ENCODE data around the gene CARM1. TPM values are rescaled to one million over a fixed set of nuclear protein-coding genes. Genes with fewer than 3 reads are reported as not detected.
"Not testable (repeated sequence)": the region's sequence is repeated elsewhere in the genome, so short reads cannot be mapped to it uniquely, and the experiment has no call there.

The CARM1 gene
- total RNA-seq, 1 donor from 2014 or later: 33.5 TPM

DNA sequence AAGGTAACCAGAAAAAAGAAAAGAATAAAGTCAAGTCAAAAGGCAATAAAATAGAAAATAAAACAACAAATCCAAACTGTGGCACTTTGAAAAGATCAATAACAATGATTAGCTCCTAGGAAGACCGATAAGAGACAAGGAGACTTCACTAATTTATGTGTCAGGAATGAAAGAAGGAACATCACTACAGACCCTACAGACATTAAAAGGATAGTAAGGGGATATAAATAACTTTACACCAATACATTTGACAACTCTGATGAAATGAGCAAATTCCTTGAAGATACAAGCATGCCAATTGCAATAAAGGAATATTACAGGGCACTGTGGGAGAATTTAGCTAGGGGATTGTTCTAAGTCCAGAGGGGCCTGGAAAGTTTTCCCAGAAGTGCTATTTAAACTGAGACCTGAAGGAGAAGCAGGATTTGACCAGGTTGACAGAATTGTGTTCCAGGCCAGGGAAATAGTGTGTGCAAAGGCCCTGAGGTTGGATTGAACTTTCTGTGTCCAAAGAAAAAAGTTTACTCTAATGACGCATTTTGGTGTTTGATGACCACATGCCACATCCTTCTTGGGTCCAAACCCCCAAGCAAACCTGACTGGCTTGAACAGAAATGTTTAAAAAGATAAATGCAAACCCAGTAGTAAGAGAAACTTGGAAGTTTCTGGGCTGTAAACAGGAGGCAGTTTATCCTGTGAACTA, 24.7 kb upstream of the CARM1 start:
- DNase-seq (ENCODE audit: low spot score): no peak

DNA sequence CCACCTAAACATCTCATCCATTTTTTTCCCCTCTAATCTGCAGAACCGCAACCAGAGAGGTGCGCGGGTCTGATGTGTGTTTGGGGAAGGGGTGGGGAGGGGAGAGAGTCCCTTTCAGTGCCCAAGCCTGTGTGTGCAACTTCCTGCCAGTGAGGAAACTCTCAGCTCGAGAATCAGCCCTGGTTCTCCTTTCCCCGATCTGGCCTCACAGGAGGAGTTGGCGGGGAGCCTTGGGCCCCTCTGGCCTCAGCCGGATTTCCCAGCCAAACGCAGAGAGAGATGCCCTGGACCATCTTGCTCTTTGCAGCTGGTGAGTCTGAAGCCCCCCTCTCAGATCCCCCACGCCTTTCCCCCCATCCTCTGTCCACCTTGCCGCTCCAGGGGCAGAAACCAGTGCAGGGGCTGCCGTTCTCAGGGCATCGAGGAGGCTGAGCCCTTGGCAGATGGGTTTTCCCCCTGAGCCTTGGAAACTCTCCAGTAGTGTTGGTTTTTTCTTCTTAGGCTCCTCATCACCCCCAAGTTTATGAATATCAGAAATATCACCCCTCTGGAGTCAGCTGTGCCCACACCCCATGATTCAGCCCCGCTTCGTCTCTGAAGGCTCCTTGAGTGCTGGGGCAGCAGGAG, 23.0 kb upstream of the CARM1 start, which contains the start of gene C19orf38:
Gene C19orf38, plus strand, starts transcription at position 186 of the 627 bp plus-strand sequence. Its CDS starts 94 bp downstream, at position 280.
- no peak for DNase-seq (ENCODE audit: low spot score)

DNA sequence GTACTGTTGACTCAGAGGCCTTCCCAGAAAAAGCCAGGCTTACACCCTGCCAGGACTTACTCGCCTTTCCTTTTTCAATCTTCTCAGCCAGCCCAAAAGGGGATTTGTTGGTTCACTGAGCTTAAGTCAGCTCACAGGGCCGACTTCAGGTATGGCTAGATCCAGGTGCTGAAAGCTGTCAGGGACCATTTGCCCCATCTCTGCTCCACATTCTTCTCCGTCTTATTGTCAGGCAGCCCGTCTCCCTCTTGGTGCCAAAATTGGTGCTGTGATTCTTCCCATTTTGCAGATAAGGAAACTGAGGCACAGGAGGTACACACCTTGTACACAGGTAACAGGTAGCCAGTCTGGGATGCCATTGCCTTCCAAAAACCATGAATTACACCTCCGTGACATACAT, 20.7 kb upstream of the CARM1 start:
- DNase-seq (ENCODE audit: low spot score): no peak

GRCh38 chr19:10852098-10852800, 19.1 kb upstream of the CARM1 start:
- no peak for DNase-seq (ENCODE audit: low spot score)

DNA sequence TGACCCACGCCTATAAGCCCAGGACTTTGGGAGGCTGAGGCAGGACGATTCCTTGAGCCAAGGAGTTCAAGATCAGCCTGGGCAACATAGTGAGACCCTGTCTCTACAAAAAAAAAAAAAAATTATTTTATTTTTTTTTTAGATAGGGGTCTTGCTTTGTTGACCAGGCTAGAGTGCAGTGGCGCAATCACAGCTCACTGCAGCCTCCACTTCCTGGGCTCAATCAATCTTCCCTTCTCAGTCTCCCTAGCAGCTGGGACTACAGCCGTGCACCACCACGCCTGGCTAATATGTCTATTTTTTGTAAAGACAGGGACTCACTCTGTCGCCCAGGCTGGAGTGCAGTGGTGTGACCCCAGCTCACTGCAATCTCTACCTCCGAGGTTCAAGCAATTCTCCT, 18.4 kb upstream of the CARM1 start:
- DNase-seq (ENCODE audit: low spot score): no peak

- no peak for DNase-seq (ENCODE audit: low spot score)
Measured at GRCh38 chr19:10854350-10855089, 16.8 kb upstream of the CARM1 start.

DNA sequence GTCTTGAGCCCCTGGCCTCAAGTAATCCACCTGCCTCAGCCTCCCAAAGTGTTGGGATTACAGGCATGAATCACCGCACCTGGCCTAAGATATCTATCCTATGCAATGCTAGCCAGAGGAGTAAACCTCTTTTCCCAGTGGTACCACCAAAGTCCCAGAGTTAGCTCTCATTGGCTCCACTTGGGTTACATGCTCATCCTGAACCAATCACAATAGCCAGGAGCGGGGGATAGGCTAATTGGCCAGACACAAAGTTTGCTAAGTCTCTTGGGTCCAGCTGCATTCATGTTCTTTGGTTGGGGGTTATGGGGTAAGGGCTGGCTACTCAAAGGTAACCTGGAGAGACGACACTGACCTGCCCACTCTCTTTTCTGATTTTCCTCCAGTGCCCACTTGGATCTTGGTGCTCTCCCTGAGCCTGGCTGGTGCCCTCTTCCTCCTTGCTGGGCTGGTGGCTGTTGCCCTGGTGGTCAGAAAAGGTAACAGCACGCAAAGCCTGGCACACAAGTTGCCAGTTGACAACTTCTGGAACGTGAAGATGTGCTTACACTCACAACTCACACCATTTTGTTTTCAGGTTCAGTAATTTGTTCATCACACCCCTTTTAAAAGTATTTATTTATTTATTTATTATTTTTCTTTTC, 15.4 kb upstream of the CARM1 start:
- DNase-seq (ENCODE audit: low spot score): no peak

- DNase-seq (ENCODE audit: low spot score): not testable (repeated sequence)
Measured at GRCh38 chr19:10856899-10857298, 14.5 kb upstream of the CARM1 start.

- DNase-seq (ENCODE audit: low spot score): no peak
Measured at GRCh38 chr19:10858204-10858828, 13.0 kb upstream of the CARM1 start.

DNA sequence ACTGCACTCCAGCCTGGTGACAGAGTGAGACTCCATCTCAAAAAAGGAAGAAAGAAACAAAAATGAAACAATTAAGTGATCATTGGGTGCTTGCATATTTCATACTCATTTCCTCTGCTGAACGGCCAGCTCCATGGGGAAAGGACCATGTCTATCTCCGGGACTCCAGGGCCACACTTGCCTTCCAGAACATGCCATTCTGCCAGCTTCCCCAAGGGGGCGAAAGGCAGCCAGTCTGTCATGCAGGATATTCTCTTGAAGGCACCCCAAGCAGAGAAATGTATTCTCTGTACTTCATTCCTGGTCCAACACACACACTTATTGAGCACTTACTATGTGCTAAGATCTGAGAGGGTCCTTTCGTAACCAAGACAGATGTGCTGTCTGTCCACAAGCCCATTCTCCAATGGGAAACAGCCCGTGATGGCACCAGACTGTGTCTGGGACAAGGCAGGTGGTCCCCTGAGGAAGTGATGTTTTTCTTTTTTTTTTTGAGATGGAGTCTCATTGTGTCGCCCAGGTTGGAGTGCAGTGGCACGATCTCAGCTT, 10.2 kb upstream of the CARM1 start:
- no peak for DNase-seq (ENCODE audit: low spot score)

DNA sequence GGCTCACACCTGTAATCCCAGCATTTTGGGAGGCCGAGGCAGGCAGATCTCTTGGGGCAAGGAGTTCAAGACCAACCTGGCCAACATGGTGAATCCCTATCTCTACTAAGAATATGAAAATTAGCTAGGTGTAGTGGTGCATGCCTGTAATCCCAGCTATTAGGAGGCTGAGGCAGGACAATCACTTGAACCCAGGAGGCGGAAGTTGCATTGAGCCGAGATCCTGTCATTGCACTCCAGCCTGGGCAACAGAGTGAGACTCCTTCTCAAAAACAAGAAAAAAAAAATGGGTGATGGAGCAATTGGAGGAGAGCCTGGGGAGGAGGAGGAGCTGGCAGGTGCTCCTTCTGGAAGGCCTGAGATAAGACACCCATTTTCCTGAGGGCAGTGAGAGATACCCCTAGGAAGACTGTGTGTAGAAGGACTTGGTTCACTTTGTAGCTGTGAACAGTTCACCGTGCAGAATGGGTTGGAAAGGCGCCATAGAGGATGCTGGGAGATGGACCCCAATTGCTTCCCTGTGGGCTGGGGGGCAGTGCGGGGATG, 8.7 kb upstream of the CARM1 start:
- no peak for DNase-seq (ENCODE audit: low spot score)

GRCh38 chr19:10863107-10863717, 8.1 kb upstream of the CARM1 start:
- DNase-seq (ENCODE audit: low spot score): no peak

DNA sequence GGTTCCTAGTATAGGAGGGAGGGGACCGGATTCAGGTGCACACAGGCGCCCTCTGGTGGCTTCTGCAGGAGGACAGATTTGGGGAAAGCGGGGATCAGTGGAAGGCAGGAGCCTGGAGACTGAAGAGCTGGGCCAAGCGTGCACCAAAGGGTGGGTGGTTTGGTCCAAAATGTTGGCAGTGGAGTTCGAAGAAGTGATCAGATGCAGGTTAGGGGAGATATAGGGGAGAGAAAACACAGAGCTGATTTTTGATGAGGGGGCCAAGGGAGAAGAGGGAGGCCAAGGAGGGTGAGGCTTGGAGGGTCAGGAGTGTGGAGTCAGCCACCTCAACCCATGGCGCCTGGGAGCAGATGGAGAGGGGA, 6.8 kb upstream of the CARM1 start:
- DNase-seq (ENCODE audit: low spot score): peak; percentile 85

DNA sequence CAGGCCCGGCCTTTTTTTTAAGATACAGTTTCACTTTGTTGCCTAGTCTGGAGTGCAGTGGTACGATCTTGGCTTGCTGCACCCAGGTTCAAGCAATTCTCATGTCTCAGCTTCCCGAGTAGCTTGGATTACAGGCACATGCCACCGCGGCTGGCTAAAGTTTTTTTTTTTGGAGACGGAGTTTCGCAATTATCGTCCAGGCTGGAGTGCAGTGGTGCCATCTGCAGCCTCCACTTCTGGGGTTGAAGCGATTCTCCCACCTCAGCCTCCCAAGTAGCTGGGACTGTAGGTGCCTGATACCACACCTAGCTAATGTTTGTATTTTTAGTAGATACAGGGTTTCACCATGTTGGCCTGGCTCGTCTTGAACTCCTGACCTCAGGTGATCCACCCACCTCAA, 4.9 kb upstream of the CARM1 start:
- DNase-seq (ENCODE audit: low spot score): no peak

GRCh38 chr19:10868872-10869547, 2.3 kb upstream of the CARM1 start:
- no peak for DNase-seq (ENCODE audit: low spot score)

GRCh38 chr19:10869872-10870311, 1.5 kb upstream of the CARM1 start:
- DNase-seq (ENCODE audit: low spot score): not testable (repeated sequence)

DNA sequence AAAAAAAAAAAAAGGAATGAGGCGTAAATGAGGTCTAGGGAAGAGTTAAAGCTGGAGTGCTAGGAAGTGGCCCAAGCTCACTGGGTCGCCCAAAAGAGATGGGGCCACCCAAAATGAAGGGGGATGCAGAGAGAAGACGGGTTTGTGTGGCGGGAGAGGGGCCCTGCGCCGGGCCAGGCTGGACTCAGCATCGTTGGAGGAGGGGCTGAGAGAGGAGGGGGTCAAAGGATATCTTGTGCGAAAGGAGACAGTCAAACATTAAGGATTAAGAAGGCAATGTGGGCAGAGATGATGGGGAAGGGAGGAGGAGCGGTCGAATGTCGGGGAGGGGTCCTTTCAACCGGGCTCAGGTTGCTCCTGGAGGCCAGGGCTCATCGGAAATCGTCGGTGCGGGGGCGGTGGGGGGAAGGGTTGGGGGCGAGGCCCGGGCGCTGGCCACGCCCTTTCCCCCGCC, 825 bp upstream of the CARM1 start:
- DNase-seq (ENCODE audit: low spot score): no peak

DNA sequence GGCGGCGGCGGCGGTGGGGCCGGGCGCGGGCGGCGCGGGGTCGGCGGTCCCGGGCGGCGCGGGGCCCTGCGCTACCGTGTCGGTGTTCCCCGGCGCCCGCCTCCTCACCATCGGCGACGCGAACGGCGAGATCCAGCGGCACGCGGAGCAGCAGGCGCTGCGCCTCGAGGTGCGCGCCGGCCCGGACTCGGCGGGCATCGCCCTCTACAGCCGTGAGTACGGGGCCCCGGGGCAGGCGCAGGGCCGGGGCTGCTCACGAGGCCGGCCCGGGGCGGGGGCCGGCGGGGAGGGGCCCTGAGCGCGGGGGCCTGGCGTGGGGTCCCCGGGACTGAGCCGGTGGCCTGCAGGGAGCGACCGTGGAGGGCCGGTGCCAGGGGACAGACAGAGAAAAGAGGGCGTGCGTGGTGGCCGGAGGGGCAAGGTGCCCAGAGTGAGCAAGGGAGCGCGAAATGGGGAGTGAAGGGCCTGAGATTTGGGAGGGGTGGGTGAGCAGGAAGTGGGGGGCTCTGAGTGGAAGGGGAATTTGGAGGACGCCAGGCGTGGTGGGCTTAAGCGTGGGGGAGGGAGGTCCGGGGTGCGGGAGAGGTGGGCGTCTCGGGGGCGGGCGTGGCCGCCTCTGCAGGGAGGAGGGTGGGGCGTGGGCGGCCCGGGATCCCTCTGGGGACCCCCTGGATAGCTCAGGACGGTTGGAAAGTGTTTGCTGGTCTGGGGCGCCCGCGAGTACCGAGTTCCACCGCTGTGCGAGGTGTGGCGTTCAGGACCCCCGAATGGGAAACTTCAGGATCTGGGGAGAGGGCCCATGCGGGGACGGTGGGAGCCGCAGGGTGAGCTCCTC, 575 bp downstream of the CARM1 start:
- DNase-seq (ENCODE audit: low spot score): no peak

Data from mucosa of gallbladder (tissue), 1 donor.